ENCODE results near the gene MCCC2.
"Not testable (repeated sequence)": the region's sequence is repeated elsewhere in the genome, so short reads cannot be mapped to it uniquely, and the experiment has no call there.

Gene MCCC2

GRCh38 chr5:71597001-71597400 lies 9.9 kb downstream of the MCCC2 start:
- no peak for DNase-seq (ENCODE audit: low read depth)

- DNase-seq (ENCODE audit: low read depth) = no peak
Observed at GRCh38 chr5:71600783-71601182, 13.6 kb downstream of the MCCC2 start.

GRCh38 chr5:71601222-71602026 lies 14.3 kb downstream of the MCCC2 start:
- peak; percentile 58 for DNase-seq (ENCODE audit: low read depth)

GRCh38 chr5:71609916-71610315 lies 22.8 kb downstream of the MCCC2 start:
- DNase-seq (ENCODE audit: low read depth) = not testable (repeated sequence)

- no peak for DNase-seq (ENCODE audit: low read depth)
Observed at GRCh38 chr5:71615809-71616208, 28.7 kb downstream of the MCCC2 start.

GRCh38 chr5:71620630-71621029 lies 33.5 kb downstream of the MCCC2 start:
- no peak for DNase-seq (ENCODE audit: low read depth)

GRCh38 chr5:71621268-71621667 lies 34.1 kb downstream of the MCCC2 start:
- no peak for DNase-seq (ENCODE audit: low read depth)

GRCh38 chr5:71621741-71622140 lies 34.6 kb downstream of the MCCC2 start:
- DNase-seq (ENCODE audit: low read depth) = no peak

GRCh38 chr5:71623221-71623794 lies 36.2 kb downstream of the MCCC2 start:
- DNase-seq (ENCODE audit: low read depth) = no peak

- no peak for DNase-seq (ENCODE audit: low read depth)
Observed at GRCh38 chr5:71629950-71630349, 42.8 kb downstream of the MCCC2 start.

GRCh38 chr5:71631070-71631469 lies 43.9 kb downstream of the MCCC2 start:
- DNase-seq (ENCODE audit: low read depth) = no peak

GRCh38 chr5:71632168-71632567 lies 45.0 kb downstream of the MCCC2 start:
- DNase-seq (ENCODE audit: low read depth) = no peak

GRCh38 chr5:71633255-71634155 lies 46.4 kb downstream of the MCCC2 start:
- no peak for DNase-seq (ENCODE audit: low read depth)

- no peak for DNase-seq (ENCODE audit: low read depth)
Observed at GRCh38 chr5:71637133-71637532, 50.0 kb downstream of the MCCC2 start.

GRCh38 chr5:71640408-71640807 lies 53.3 kb downstream of the MCCC2 start:
- DNase-seq (ENCODE audit: low read depth) = no peak

GRCh38 chr5:71645030-71645429 lies 57.9 kb downstream of the MCCC2 start:
- DNase-seq (ENCODE audit: low read depth) = no peak

GRCh38 chr5:71650940-71651339 lies 63.8 kb downstream of the MCCC2 start:
- not testable (repeated sequence) for DNase-seq (ENCODE audit: low read depth)

GRCh38 chr5:71651579-71651978 lies 64.4 kb downstream of the MCCC2 start:
- DNase-seq (ENCODE audit: low read depth) = peak; percentile 26

- no peak for DNase-seq (ENCODE audit: low read depth)
Observed at GRCh38 chr5:71652349-71652748, 65.2 kb downstream of the MCCC2 start.

- DNase-seq (ENCODE audit: low read depth) = no peak
Observed at GRCh38 chr5:71652803-71653543, 65.8 kb downstream of the MCCC2 start.

GRCh38 chr5:71658916-71659662 lies 71.9 kb downstream of the MCCC2 start:
- no peak for DNase-seq (ENCODE audit: low read depth)
